Measurements from ENCODE around the gene PIK3R5. TPM values are rescaled to one million over a fixed set of nuclear protein-coding genes. Genes with fewer than 3 reads are reported as not detected.
"Not testable (repeated sequence)": the region's sequence is repeated elsewhere in the genome, so short reads cannot be mapped to it uniquely, and the experiment has no call there.

The PIK3R5 gene
- total RNA-seq, 1 donor from 2014 or later, result 2.0 TPM

GRCh38 chr17:8991514-8992285, 26.2 kb upstream of the PIK3R5 start:
- intact Hi-C loops (cut with DNase I), result loop anchor here (5.0 kb wide), 1 partner anchor 301 kb away; no protein-coding TSS in a partner anchor
- DNase-seq (ENCODE audit: low spot score), result no peak

GRCh38 chr17:8988263-8988935, 22.9 kb upstream of the PIK3R5 start:
- intact Hi-C loops (cut with DNase I); DNase-seq (ENCODE audit: low spot score): not testable (repeated sequence)

GRCh38 chr17:8986295-8986694, 20.8 kb upstream of the PIK3R5 start:
- no peak for DNase-seq (ENCODE audit: low spot score)
- intact Hi-C loops (cut with DNase I), result no loop called here

- intact Hi-C loops (cut with DNase I), result no loop called here
- DNase-seq (ENCODE audit: low spot score), result no peak
Measured at GRCh38 chr17:8985054-8985701, 19.7 kb upstream of the PIK3R5 start.

GRCh38 chr17:8984225-8984624, 18.7 kb upstream of the PIK3R5 start:
- intact Hi-C loops (cut with DNase I); DNase-seq (ENCODE audit: low spot score): not testable (repeated sequence)

- intact Hi-C loops (cut with DNase I), result no loop called here
- no peak for DNase-seq (ENCODE audit: low spot score)
Measured at GRCh38 chr17:8981443-8981842, 15.9 kb upstream of the PIK3R5 start.

- intact Hi-C loops (cut with DNase I), result no loop called here
- no peak for DNase-seq (ENCODE audit: low spot score)
Measured at GRCh38 chr17:8979715-8980114, 14.2 kb upstream of the PIK3R5 start.

GRCh38 chr17:8976638-8977037, 11.1 kb upstream of the PIK3R5 start:
- DNase-seq (ENCODE audit: low spot score), result no peak
- intact Hi-C loops (cut with DNase I), result no loop called here

- intact Hi-C loops (cut with DNase I), result no loop called here
- DNase-seq (ENCODE audit: low spot score), result no peak
Measured at GRCh38 chr17:8975091-8975725, 9.7 kb upstream of the PIK3R5 start.

- no peak for DNase-seq (ENCODE audit: low spot score)
- intact Hi-C loops (cut with DNase I), result no loop called here
Measured at GRCh38 chr17:8969901-8970300, 4.4 kb upstream of the PIK3R5 start.

- intact Hi-C loops (cut with DNase I), result no loop called here
- no peak for DNase-seq (ENCODE audit: low spot score)
Measured at GRCh38 chr17:8968503-8968902, 3.0 kb upstream of the PIK3R5 start.

GRCh38 chr17:8967861-8968260, 2.4 kb upstream of the PIK3R5 start:
- intact Hi-C loops (cut with DNase I), result no loop called here
- no peak for DNase-seq (ENCODE audit: low spot score)

- DNase-seq (ENCODE audit: low spot score), result no peak
- intact Hi-C loops (cut with DNase I), result no loop called here
Measured at GRCh38 chr17:8966926-8967325, 1.4 kb upstream of the PIK3R5 start.

GRCh38 chr17:8964801-8965393, 610 bp downstream of the PIK3R5 start:
- no peak for DNase-seq (ENCODE audit: low spot score)
- intact Hi-C loops (cut with DNase I), result no loop called here

GRCh38 chr17:8963647-8964258, 1.8 kb downstream of the PIK3R5 start:
- intact Hi-C loops (cut with DNase I), result no loop called here
- DNase-seq (ENCODE audit: low spot score), result no peak

GRCh38 chr17:8963014-8963413, 2.5 kb downstream of the PIK3R5 start:
- intact Hi-C loops (cut with DNase I), result no loop called here
- no peak for DNase-seq (ENCODE audit: low spot score)

- no peak for DNase-seq (ENCODE audit: low spot score)
- intact Hi-C loops (cut with DNase I), result no loop called here
Measured at GRCh38 chr17:8961829-8962228, 3.7 kb downstream of the PIK3R5 start.

- intact Hi-C loops (cut with DNase I), result no loop called here
- no peak for DNase-seq (ENCODE audit: low spot score)
Measured at GRCh38 chr17:8960325-8961140, 5.0 kb downstream of the PIK3R5 start.
